HG03095 (cell line): ENCODE data around the gene TIGD6.

Source experiments
- ATAC-seq: cut with Tn5 transposase; IDR thresholded peaks from one replicate; pipeline ENCODE4 v1.9.1; 2021; ENCODE audit warnings: moderate library complexity; ENCODE audit not compliant: unreplicated experiment

TIGD6 gene

DNA sequence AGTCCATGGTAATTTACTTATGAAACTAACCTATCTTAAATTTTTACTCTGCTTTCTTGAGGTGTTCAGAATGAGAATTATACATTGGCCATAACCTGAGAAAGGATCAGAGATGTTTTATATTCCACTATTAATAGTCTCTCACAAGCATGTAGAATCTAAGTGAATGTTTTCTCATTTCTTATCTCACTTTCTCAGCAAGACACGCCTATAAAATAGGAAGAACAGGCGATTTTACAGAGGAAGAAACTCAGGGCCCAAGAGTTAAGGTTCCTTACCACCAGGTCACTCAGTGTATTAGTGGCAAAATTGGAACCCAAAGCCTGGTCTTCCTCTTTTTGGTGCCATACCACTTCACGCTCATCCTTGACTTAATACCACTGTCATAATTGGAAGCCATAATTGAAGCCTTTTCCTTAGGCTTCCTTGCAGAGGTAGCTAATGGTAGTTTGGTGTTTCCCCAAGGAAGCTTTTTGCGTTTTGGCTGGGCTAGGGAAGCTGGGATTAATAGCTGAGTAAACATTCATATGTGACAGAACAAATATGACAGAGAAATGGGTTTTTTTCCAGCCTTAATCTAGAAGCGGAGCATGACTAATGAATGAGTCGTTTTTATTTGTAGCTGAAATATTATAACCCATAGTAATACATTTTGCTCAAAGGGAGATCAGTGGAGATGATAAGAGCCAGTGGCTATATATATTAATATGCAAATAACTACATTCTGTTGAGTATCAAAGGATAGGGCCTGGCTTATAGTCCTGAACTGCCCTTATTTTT lies 17.0 kb upstream of the TIGD6 start:
- ATAC-seq = no peak

DNA sequence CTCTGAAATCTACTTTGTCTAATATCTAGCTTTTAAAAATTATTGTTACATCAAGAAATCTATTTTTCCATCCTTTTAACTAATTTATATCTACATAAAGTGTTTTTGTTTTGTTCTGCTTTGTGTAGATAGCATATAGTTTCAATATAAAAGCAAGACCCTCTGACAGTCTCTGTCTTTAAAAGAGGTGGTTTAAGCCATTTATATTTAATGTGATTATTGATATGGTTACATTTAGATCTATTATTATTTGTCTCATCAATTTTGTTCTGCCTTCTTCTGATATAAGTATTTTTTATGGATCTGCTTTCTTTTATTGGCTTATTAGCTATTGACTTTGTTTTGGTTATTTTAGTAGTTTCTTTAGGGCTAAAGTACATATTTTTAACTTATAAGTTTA lies 16.1 kb upstream of the TIGD6 start:
- ATAC-seq = no peak

DNA sequence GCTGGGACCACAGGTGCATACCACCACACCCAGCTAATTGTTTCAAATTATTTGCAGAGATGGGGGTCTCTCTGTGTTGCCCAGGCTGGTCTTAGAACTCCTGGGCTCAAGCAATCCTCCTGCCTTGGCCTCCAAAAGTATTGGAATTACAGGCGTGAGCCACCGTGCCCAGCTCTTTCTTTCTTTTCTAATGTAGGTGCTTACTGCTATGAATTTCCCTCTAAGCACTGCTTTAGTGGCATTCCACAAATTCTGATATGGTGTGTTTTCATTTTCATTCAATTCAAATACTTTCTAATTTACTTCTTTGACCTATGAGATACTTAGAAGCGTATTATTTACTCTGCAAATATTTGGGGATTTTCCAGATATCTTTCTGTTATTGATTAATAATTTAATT lies 15.0 kb upstream of the TIGD6 start:
- no peak for ATAC-seq

DNA sequence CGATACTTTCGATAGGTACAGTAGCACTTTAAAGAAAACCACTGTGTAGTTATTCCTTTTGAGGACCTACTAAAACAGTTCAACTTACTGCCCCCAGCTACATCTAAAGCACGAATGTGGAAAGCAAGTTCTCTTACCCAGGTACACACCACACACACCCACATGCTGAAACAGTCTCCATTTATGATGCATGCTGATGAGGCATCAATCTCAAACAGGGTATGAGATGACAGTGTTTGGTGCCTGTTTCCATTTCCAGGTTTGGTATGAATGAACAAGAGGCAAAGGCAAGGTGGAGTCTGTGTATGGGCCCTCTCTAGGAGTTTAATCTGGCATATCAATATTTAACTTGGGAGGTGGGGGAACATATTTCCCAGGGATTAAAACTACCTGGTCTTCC lies 14.0 kb upstream of the TIGD6 start:
- no peak for ATAC-seq

DNA sequence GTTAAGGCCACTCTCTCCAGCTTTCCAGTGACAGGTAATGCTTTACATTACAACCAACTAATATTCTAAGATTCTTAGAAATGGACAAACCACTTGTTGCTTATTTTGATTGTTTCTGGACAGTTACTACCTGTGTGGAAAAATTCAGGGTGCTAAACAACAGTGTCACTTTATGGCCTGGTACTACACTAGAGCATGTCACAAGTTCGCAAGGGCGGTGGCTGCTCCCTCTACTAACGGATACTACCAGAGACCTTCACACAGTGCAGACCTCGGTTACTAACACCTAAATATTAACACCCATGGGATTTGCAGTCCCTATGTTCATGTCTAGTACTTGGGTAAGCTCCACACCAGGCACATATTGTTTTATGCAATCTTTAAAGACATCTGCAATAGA lies 13.5 kb upstream of the TIGD6 start:
- no peak for ATAC-seq

DNA sequence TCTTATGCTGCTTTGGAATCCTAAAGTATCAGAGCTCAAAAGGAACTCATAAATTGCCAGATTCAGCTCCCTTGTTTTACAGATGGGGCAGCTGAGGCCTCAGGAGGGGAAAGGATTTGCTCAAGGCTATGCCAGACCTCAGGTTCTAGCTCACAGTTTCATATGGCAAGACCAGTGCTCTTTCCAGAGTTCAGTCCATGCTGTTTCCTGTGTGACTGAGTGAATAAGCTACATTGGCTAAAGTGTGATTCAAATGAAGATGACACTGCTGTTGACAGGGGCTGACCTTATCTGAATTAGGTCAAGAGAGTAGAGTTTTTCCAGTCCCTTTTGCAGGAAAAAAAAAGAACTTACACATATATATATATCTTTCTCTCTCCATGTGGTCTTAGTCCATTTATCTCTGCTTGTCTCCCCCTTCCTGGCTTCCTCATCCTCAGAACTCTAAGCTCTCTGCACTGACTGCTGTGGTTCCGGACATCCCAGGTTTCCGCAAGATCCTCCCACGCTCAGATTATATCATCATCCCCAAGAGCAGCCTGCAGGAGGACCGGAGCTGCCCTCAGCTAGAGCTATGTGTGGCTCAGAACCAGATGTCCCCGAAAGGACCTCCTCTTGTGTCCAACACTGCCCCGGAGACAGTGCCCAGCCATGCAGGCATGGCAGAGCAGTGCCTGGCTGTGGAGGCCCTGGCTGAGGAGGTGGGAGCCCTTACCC lies 9.4 kb upstream of the TIGD6 start:
- no peak for ATAC-seq

DNA sequence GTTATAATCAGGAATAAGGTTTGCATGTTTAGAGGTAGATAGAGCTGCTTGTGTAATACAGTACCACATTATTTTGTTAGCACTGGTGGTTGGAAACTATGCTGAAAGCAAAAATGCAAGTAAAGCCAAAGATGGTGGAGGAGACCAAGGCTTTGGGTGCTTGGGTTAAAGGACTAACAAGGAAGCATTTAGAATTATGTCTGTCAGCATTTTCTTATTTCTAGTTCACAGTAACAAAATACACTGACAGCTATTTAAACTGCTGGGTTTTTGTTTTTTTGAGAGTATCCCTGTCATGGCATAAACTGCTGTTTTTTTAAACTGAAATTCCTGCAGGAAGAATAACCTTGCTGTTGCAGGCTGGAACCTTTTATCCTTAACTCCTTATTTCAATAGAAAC lies 6.6 kb upstream of the TIGD6 start:
- ATAC-seq = no peak

DNA sequence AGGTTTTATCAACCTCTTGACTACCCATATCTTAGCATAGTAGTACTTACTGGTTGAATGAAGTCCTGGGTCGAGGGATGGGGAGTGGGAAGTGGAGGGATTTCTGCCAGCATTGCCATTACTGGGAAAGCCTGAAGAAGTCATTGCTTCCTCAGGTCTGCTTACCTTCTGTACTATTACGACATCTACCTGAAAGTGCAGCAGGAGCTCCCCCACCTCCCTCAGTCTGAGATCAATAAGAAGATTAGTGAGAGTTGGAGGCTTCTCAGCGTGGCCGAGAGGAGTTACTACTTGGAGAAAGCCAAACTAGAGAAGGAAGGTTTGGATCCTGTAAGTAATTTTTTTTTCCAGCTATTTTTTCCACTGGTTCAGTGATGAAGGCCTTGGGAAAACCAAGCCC lies 5.9 kb upstream of the TIGD6 start:
- ATAC-seq = no peak

DNA sequence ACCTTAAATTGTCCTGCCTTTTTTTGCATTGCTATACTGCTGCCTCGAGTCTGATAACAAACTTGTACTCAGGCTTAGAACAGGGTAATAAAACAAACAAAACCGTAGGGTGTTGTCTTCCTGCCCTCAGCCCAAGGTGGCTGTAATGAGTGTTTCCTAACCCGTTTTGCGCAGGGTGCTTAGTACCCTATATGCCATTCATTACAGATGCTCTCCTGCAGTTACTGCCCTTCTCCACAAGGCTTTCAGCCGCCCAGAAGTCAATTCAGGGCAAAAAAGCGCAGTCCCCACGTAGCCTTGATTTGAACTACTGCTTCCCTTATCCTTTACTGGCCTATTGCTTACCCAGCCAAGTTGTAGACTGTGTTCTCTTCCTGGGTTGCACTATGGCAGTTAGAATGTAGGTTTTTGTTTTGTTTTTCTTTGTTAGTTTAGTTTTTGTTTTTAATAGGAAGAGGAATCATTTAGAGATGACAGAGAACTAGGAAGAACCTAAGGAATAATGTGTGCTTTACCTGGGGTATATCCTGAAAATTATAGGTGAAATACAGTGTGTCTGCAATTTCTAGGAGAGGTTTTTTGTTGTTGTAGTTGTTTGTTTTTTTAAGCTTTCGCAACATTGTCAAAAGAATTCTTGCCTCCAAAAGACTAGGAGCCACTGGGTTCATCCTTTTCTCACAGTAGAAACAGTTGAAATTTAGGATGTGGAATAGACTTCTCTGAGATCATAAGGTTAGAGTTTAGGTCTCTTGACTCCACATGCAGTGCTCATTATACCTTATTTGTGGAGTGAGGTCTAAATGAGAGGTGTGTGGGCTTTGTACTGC lies 1.4 kb upstream of the TIGD6 start:
- ATAC-seq = peak; percentile 54

DNA sequence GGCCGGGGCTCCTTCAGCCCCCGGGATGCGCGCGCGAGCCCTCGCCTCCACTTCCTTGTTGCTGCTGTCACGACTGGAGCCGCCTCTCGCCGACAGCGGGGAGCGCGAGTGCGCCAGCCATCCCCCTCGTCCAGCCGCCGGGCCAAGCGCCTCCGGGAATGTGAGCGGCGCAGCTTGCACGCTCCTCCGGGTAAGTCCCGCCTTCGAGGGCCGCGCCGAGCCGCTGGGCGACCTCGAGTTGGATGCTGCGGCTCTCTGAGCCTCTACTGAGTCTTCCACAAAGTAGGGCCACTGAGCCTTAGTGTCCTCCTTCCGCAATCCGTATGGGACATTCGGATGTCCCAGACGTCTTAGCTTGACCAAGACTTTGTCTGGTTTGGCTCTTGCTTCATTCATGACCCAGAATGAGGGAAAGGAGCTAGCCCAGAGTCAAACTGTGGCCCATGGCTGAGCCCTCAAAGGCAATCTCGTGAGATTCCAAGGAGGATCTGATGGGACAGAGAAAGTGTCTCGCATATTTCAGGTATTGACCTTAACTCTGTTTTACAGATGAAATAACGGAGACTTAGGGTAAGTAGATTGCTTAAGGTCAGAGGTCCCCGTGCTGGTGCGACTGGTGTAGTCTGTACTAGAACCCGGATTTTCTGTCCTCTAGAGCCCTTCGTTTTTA lies 671 bp upstream of the TIGD6 start:
- no peak for ATAC-seq

DNA sequence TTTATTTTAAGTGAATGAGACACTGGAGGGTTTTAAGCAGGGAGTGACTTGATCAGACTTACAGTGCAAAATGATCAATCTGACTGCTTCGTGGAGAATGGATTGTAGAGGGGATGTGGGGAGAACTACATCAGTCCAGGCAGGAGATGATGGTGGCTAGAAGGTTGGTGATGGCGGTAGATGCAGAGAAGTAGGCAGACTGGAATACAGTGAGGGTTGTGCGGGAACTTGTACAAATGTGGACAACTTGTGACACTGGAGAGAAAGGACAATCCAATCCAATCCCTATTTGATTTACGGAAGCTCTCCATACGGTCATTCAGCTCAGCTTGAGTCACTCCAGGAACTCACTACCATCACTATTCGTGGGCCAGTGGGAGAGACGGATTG lies 593 bp downstream of the TIGD6 start:
- no peak for ATAC-seq

DNA sequence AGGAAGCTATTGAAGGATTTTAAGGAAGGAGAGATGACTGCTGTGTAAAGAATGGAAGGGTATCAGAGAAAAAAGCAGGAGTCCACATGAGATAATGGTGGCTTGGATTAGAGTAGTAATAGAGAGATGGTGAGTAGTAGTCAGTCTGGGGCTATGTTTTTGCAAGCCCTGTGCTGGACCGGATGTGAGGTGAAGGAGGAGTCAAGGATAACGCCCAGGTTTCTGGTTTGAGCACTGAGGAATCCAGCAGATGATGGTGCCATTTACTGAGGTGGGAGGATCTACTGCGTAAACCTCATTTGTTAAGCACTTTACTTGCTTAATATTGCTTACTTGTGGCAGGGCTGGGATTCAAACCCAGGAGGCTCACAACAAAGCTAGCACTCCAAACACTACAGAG lies 1.1 kb downstream of the TIGD6 start:
- ATAC-seq = no peak

DNA sequence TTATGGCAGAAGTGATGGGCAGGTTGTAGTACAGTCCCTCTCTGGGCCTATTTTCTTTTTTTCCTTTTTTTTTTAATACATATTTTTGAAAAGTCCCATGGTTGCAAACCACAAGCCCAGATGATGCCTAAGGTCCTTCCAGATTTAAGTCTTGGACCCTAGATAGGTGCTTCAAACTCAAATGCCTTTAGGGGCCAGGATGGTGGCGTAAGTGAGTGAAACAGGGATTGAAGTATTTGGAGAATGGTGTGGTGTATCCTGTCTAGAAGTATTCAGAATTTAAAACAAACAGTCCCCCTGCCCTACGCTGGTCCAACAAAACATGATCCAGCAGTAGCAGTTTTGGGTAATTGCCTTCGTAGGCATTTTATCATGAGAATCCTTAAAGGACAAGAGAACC lies 2.2 kb downstream of the TIGD6 start:
- no peak for ATAC-seq

DNA sequence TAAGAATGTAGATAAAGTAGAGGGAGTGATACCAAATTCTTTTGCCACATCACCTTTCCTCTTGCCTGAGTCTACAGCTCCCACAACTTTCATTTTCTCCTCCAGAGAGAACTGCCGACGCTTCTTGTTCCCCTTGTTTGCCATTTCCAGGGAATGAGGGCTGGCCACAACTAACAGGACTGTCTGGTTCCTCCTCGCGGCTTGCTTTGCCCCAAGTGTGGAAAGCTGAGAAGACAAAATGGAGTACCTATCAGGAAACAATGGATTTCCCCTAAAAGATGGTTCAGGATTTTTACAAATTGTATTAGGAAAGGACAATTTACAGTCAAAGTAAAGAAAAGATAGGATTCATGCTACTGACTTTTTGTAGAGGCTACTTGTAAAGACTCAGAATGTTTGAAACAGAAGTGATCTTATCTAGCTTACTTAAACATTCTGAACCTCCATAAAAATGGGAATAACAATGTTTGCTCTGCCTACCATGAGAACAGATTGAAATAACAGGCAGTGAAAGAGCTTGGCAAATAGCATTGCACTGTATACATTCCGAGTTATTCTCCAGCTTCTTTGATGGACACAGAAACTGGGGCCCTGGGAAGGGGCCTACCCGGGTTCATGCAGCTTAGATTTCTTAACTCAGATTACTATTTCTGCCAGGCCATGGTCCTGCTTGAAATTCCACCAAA lies 4.1 kb downstream of the TIGD6 start:
- ATAC-seq = no peak

DNA sequence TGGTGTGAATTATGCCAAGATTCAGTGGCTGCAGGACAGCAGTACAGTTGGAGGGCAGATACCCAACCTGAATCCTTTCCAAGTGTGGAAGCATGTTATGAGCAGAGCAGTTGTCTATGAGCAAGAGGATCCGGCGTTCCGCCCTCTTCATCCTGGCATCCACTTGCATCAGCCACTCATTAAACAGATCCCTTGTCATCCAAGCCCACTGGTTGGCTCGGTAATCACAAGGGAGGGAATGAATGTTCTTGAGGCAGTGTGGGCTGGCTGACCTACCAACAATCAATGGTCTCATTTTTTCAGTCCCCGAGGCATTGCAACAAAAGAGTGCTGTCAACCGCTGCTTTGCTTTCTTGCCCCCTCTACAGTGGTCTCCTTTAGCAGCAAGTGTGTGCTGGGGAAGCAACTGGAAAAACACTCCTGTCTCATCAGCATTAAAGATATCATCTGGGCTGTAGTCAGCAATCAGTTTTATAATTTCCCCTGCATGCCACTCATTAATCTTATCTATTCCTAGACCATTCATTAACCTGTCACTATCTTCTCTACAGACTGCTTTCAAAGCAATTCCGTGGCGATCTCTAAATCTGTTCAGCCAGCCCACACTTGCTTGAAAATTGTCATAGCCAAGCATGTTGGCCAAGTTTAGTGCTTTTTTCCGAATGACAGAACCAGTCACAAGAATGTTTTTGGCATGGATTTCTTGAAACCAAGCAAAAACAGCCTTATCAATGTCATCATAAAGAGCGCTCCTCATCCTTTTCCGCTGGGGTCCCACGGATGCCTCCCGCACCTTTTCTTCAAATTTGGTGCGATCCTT lies 4.9 kb downstream of the TIGD6 start:
- ATAC-seq = no peak

DNA sequence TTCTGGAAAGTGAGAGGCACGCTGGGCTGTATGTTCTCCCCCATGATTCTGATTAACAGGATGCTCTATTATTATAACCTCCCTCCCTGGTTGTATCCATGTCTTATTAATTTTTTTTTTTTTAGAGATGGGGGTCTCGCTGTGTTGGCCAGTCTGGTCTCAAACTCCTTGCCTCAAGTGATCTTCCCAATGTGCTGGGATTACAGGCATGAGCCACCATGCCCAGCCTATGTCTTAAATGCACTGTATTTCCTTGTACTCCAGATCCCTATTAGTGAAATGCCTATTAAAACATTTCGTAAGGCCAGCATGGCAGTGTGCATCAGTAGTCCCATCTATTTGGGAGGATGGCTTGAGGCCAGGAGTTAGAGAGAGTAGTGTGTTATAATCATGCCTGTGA lies 7.0 kb downstream of the TIGD6 start:
- no peak for ATAC-seq

DNA sequence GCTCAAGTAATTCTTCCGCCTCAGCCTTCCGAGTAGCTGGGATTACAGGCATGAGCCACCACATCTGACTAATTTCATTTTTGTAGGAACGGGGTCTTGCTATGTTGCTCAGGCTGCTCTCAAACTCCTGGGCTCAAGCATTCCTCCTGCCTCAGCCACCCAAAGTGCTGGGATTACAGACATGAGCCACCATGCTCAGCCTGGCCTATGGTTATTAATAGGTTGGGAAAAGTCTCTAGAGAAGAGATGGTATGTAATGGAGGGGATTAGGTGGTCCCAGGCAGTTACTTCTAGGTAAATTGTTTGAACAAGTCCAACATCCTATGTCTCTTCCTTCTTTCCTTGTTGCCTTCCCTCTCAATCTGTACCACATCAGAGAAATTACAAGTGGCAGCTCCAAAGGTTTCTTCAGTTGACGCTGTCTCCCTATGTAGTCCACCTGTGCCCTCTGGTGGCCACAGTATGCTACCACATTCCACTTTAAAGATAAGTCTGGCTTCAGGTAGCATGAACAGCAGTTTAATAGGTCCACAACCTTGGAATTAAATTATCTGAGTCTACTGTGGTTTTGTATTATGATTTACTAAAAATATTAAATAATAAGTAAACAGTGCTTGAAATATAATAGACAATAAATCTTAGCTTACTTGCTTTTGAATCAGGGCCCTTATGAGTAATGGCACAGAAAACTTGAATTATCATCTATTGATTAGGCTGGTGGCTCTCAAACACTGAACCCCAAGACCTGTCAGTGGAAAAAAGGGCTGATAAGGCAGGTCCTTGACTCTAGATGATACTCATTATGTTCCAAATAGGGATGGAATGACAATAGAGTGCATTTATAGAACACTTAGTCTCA lies 9.7 kb downstream of the TIGD6 start:
- peak; percentile 84 for ATAC-seq

DNA sequence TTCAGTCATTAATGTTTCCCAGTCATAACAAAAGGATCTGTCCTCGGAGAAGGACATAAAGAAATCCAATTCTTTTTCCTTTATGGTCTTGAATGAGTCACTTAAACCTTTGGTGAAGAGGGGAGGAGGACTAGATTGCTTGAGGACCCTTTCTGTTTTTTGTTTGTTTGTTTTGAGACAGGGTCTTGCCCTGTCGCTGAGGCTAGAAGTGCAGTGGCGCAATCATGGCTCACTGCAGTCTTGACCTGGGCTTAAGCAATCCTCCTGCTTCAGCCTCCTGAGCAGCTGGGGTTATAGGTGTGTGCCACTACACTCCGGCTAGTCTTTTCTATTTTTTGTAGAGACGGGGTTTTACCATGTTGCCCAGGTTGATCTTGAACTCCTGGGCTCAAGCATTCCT lies 12.3 kb downstream of the TIGD6 start:
- ATAC-seq = no peak

DNA sequence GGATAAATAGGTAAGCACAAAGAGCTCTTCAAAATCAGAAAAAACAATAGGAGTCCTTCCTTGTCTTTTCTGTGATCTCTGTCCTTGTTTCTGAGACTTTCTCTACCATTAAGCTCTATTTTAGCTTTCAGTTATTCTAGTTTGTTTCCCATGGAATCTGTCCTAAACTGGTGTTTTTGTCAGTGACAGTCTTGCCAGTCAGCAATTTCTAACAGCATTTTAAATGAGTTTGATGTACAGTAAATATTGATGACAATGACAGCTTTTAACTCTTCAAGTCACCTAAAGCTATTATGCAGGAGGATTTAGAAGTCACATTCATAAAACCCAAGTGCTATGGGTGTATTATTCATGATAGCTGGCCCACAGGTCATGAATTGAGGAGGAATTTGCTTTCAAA lies 17.9 kb downstream of the TIGD6 start:
- ATAC-seq = no peak
